ENCODE measurements around the gene NOM1.

The NOM1 gene

DNA sequence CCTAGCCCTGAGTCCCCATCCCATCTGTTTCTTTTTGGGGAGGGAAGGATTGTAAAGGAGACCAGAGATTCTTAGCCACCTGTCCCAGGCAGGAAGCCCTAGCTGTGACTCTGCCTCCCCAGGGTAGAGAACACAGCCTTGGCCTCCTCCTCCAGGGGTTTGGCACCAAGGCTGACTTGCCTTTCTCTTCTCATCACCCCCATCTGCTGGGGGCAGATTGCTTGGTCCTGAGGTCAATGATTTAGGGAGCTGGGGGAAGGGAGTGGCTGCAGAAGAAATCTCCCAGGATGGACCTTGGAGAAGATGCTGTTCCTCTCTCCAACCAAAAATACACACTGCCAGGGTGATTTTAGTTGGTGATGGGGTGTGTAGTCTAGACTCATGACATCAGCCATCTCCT is 63.6 kb downstream of the NOM1 start:
- Histone ChIP-seq H3K9me3 (ENCODE audit: severe bottlenecking) (no peaks in the 10 kb centered on the region), H3K36me3 (peaks cover under 1% of the 10 kb centered on the region; the same call in 1 of the 2 replicates), H3K27me3 (ENCODE audit: insufficient read depth, low read depth, severe bottlenecking) (no peaks in the 10 kb centered on the region), H3K4me3 (ENCODE audit: low read depth, low read length) (no peak overlapping the region), H3K27ac (no peak overlapping the region)
- TF ChIP-seq, protein P1, sequence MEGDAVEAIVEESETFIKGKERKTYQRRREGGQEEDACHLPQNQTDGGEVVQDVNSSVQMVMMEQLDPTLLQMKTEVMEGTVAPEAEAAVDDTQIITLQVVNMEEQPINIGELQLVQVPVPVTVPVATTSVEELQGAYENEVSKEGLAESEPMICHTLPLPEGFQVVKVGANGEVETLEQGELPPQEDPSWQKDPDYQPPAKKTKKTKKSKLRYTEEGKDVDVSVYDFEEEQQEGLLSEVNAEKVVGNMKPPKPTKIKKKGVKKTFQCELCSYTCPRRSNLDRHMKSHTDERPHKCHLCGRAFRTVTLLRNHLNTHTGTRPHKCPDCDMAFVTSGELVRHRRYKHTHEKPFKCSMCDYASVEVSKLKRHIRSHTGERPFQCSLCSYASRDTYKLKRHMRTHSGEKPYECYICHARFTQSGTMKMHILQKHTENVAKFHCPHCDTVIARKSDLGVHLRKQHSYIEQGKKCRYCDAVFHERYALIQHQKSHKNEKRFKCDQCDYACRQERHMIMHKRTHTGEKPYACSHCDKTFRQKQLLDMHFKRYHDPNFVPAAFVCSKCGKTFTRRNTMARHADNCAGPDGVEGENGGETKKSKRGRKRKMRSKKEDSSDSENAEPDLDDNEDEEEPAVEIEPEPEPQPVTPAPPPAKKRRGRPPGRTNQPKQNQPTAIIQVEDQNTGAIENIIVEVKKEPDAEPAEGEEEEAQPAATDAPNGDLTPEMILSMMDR (IDR thresholded peaks at IDR 0.05; ENCODE audit: low read depth, low read length): no peak
- DNase-seq: no peak

GRCh38 chr7:157013602-157014549 is 64.4 kb downstream of the NOM1 start:
- DNase-seq: peak; percentile 55
- Histone ChIP-seq H3K36me3 (no peaks in the 10 kb centered on the region), H3K27ac (peak overlapping the region; percentile 92), H3K27me3 (ENCODE audit: insufficient read depth, low read depth, severe bottlenecking) (no peaks in the 10 kb centered on the region), H3K9me3 (ENCODE audit: severe bottlenecking) (no peaks in the 10 kb centered on the region), H3K4me3 (ENCODE audit: low read depth, low read length) (no peak overlapping the region)
- TF ChIP-seq, protein P1 (IDR thresholded peaks at IDR 0.05; ENCODE audit: low read depth, low read length): no peak

- no peaks in the 10 kb centered on the region for H3K36me3 ChIP-seq
- no peak for DNase-seq
- H3K9me3 ChIP-seq (ENCODE audit: severe bottlenecking): no peaks in the 10 kb centered on the region
- H3K27me3 ChIP-seq (ENCODE audit: insufficient read depth, low read depth, severe bottlenecking): no peaks in the 10 kb centered on the region
- TF ChIP-seq, protein P1 (IDR thresholded peaks at IDR 0.05; ENCODE audit: low read depth, low read length): no peak
- H3K27ac ChIP-seq: peak overlapping the region; percentile 92
- H3K4me3 ChIP-seq (ENCODE audit: low read depth, low read length): no peak overlapping the region
Measured at GRCh38 chr7:157014635-157015555, 65.4 kb downstream of the NOM1 start.

DNA sequence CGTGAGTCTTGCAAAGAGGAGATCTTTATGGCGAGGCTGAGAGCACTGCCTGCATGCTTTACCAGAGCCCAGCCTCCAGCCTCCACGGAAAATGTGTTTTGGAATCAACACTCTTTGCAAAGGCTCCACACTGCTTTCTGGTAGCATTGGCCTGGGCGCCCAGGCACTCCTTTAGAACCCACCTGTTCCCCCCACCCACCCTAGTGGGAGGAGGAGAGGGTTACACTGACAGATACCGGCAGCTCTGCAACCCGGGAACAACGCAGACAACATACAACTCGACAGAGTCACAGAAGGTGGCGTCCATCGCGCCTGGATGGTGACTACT is 66.5 kb downstream of the NOM1 start:
- TF ChIP-seq, protein P1 (IDR thresholded peaks at IDR 0.05; ENCODE audit: low read depth, low read length): no peak
- Histone ChIP-seq H3K36me3 (no peaks in the 10 kb centered on the region), H3K9me3 (ENCODE audit: severe bottlenecking) (no peaks in the 10 kb centered on the region), H3K27ac (peak overlapping the region; percentile 92), H3K4me3 (ENCODE audit: low read depth, low read length) (peak overlapping the region; percentile 10; the same call in 1 of the 2 replicates), H3K27me3 (ENCODE audit: insufficient read depth, low read depth, severe bottlenecking) (no peaks in the 10 kb centered on the region)
- DNase-seq: no peak

GRCh38 chr7:157016352-157017041 is 67.0 kb downstream of the NOM1 start:
- no peaks in the 10 kb centered on the region for H3K36me3 ChIP-seq
- H3K9me3 ChIP-seq (ENCODE audit: severe bottlenecking): no peaks in the 10 kb centered on the region
- H3K27me3 ChIP-seq (ENCODE audit: insufficient read depth, low read depth, severe bottlenecking): no peaks in the 10 kb centered on the region
- peak overlapping the region; percentile 15 for H3K4me3 ChIP-seq (ENCODE audit: low read depth, low read length)
- peak; percentile 91 for DNase-seq
- TF ChIP-seq, protein P1 (IDR thresholded peaks at IDR 0.05; ENCODE audit: low read depth, low read length): no peak
- peak overlapping the region; percentile 92 for H3K27ac ChIP-seq
